HepG2 (cell line): ENCODE measurements around the gene EVPLL. TPM values are rescaled to one million over a fixed set of nuclear protein-coding genes. Genes with fewer than 3 reads are reported as not detected.

ENCODE experiments used
- DPF2 ChIP-seq: sonication (generic); formaldehyde crosslinking; IDR thresholded peaks from 2 replicates; pipeline ENCODE4 v1.4.0; 2020; ENCODE audit warnings: mild to moderate bottlenecking, low read depth, missing genetic modification reagents, borderline replicate concordance
- GATAD2A ChIP-seq: IDR thresholded peaks from 2 replicates; pipeline ENCODE4 v1.6.1; 2016
- HMGA1 ChIP-seq: sonication (generic); formaldehyde crosslinking; conservative IDR thresholded peaks from 2 replicates; pipeline ENCODE4 v1.4.0; 2020; ENCODE audit warnings: missing genetic modification reagents
- HNRNPH1 ChIP-seq: fragments of 200-400 bp; formaldehyde crosslinking; optimal IDR thresholded peaks from 2 replicates; pipeline ENCODE3; 2017; ENCODE audit warnings: mild to moderate bottlenecking, low read depth, low read length
- MTF2 ChIP-seq: sonication (generic); formaldehyde crosslinking; IDR thresholded peaks from 2 replicates; pipeline ENCODE4 v1.5.0; 2020; ENCODE audit warnings: missing genetic modification reagents, borderline replicate concordance
- NCOR1 ChIP-seq: fragments of 200-600 bp; sonication (generic); IDR thresholded peaks from 2 replicates; pipeline ENCODE4 v1.7.0; 2017; ENCODE audit warnings: antibody characterized with exemption, low read length, borderline replicate concordance
- SRSF1 ChIP-seq: fragments of 200-400 bp; formaldehyde crosslinking; optimal IDR thresholded peaks from 2 replicates; pipeline ENCODE3; 2017; ENCODE audit warnings: mild to moderate bottlenecking, low read depth, low read length, moderate library complexity
- TBX3 ChIP-seq: fragments of 450-650 bp; IDR thresholded peaks from 2 replicates; pipeline ENCODE4 v1.6.1; 2017; ENCODE audit warnings: antibody characterized with exemption, mild to moderate bottlenecking, inconsistent platforms, borderline replicate concordance
- THAP11 ChIP-seq: IDR thresholded peaks from 2 replicates; pipeline ENCODE4 v1.6.1; 2016; ENCODE audit warnings: missing biosample characterization, missing genetic modification reagents
- ZEB1 ChIP-seq: IDR thresholded peaks from 2 replicates; pipeline ENCODE4 v1.6.1; 2012; ENCODE audit warnings: mild to moderate bottlenecking, low read depth, inconsistent platforms; ENCODE audit not compliant: insufficient replicate concordance
- ZNF138 ChIP-seq: sonication (generic); formaldehyde crosslinking; IDR thresholded peaks from 2 replicates; pipeline ENCODE4 v1.5.0; 2020; ENCODE audit warnings: mild to moderate bottlenecking, low read depth, missing genetic modification reagents
- ZNF143 ChIP-seq: sonication (generic); formaldehyde crosslinking; IDR thresholded peaks from 2 replicates; pipeline ENCODE4 v1.4.0; 2020; ENCODE audit warnings: missing genetic modification reagents
- ZNF20 ChIP-seq: sonication (generic); formaldehyde crosslinking; IDR thresholded peaks from 2 replicates; pipeline ENCODE4 v1.4.0; 2020; ENCODE audit warnings: mild to moderate bottlenecking, moderate library complexity, missing genetic modification reagents
- ZNF280B ChIP-seq: sonication (generic); formaldehyde crosslinking; IDR thresholded peaks from 2 replicates; pipeline ENCODE4 v1.5.0; 2020; ENCODE audit warnings: missing genetic modification reagents, mild to moderate bottlenecking, borderline replicate concordance
- ZNF382 ChIP-seq: sonication (generic); formaldehyde crosslinking; IDR thresholded peaks from 2 replicates; pipeline ENCODE4 v1.5.0; 2020; ENCODE audit warnings: missing genetic modification reagents, mild to moderate bottlenecking, borderline replicate concordance
- ZNF7 ChIP-seq: IDR thresholded peaks from 2 replicates; pipeline ENCODE4 v1.6.1; 2016; ENCODE audit warnings: missing biosample characterization, missing genetic modification reagents
- ZSCAN9 ChIP-seq: IDR thresholded peaks from 2 replicates; pipeline ENCODE4 v1.6.1; 2016; ENCODE audit warnings: borderline replicate concordance
- polyA plus RNA-seq, 8 experiments: library from polyadenylated mRNA; depleted of rRNA in 3 of 8; stranded (reverse) in 7 of 8; unstranded in 1 of 8; fragments of >200 nt; fragmentation: Illumina TruSeq in 4 of 8; extraction: Trizol in 4 of 8; gene quantifications; 2 replicates each; pipeline versions ENCODE4 v1.2.1 to v1.2.3, GENCODE V29; 2011 to 2016; ENCODE audit warnings: low read depth in 4 of 8, missing spikeins in 1 of 8, mixed read lengths in 1 of 8; ENCODE audit not compliant: insufficient read depth in 1 of 8
- total RNA-seq, 5 experiments: library from RNA; depleted of rRNA; stranded (reverse); fragments of >200 nt; fragmentation: Illumina TruSeq; extraction: Trizol; gene quantifications; 2 replicates each; pipeline ENCODE4 v1.2.3, GENCODE V29; 2016; ENCODE audit warnings: low read depth in 1 of 5
- TF ChIP-seq, protein P1 (sequence below): sonication (generic); formaldehyde crosslinking; IDR thresholded peaks from 2 replicates; pipeline ENCODE4 v1.5.0; 2020; ENCODE audit warnings: mild to moderate bottlenecking, missing genetic modification reagents, borderline replicate concordance
- TF ChIP-seq, protein P2 (sequence below): sonication (generic); formaldehyde crosslinking; IDR thresholded peaks from 2 replicates; pipeline ENCODE4 v1.9.0; 2021; ENCODE audit warnings: mild to moderate bottlenecking, missing genetic modification reagents

Gene EVPLL
- total and polyA plus RNA-seq, 2 of the 13 experiments (the other 11 are each of a cell fraction or from before 2014, with no cell fraction given) = 0.07 TPM; not detected in 1

DNA sequence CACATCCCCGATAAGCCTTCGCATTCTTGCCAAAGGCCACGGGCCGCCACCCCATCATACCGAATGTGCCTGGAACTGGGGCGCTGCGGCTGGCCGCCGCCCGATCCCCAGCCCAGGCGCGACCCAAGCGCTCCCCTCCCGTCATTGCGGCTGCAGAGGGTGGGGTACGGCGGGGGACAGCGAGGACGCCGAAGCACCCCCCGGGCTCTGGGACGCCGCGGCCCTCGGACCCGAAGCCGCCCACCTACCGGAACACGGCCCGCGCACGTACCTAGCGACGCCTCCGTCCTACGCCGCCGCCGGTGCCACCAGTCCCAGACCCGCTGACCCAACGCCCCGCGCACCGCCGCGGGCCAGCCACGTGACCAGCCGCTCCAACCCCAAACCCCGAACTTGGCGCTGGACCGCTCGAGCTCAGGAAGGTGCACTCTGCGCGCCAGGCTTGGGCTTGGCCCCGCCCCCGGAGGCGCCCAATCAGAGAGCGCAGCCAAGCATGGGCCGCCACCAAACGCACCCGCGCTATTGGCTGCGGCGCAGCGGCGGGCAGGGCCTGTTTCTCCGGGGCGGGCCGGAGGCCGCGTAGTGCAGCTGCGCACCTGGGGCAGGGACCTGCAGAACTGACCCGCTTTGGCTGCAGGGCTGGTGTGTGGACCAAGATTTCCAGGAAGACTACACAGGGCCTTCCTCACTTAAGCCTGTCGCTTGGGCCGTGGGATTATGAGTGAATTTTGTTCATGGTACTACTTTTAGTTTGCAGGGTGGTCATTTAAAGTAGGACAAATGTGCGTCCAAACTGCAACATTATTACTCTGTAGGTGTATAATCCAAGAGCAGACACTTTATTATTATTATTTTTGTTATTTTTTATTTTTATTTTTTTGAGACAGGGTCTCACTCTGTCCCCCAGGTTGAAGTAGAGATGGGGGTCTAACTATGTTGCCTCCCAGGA, 14.2 kb upstream of the EVPLL start, which contains the start of gene SHMT1 (continued):
- TF ChIP-seq ZNF280B (peak; percentile 93), ZNF138 (CRISPR knock-in tag) (0 out of 2 replicates have a peak, but pooled peaks have one; percentile 31), NCOR1 (no peak), ZEB1 (peak; percentile 50), HNRNPH1 (peak; percentile 73), THAP11 (CRISPR knock-in tag) (no peak; the same call in 1 of the 2 replicates), SRSF1 (no peak), ZNF20 (CRISPR knock-in tag) (no peak), ZNF382 (CRISPR knock-in tag) (no peak), ZSCAN9 (CRISPR knock-in tag) (no peak), DPF2 (CRISPR knock-in tag) (no peak), GATAD2A (CRISPR knock-in tag) (no peak), MTF2 (CRISPR knock-in tag) (0 out of 2 replicates have a peak, but pooled peaks have one; percentile 33), ZNF143 (no peak), HMGA1 (CRISPR knock-in tag) (no peak), ZNF7 (no peak), TBX3 (no peak)
- TF ChIP-seq, protein P1, sequence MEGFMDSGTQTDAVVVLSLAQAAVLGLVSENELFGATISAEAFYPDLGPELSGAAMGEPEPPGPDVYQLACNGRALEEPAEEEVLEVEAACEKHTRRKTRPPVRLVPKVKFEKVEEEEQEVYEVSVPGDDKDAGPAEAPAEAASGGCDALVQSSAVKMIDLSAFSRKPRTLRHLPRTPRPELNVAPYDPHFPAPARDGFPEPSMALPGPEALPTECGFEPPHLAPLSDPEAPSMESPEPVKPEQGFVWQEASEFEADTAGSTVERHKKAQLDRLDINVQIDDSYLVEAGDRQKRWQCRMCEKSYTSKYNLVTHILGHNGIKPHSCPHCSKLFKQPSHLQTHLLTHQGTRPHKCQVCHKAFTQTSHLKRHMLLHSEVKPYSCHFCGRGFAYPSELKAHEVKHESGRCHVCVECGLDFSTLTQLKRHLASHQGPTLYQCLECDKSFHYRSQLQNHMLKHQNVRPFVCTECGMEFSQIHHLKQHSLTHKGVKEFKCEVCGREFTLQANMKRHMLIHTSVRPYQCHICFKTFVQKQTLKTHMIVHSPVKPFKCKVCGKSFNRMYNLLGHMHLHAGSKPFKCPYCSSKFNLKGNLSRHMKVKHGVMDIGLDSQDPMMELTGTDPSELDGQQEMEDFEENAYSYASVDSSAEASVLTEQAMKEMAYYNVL = no peak
- TF ChIP-seq, protein P2, sequence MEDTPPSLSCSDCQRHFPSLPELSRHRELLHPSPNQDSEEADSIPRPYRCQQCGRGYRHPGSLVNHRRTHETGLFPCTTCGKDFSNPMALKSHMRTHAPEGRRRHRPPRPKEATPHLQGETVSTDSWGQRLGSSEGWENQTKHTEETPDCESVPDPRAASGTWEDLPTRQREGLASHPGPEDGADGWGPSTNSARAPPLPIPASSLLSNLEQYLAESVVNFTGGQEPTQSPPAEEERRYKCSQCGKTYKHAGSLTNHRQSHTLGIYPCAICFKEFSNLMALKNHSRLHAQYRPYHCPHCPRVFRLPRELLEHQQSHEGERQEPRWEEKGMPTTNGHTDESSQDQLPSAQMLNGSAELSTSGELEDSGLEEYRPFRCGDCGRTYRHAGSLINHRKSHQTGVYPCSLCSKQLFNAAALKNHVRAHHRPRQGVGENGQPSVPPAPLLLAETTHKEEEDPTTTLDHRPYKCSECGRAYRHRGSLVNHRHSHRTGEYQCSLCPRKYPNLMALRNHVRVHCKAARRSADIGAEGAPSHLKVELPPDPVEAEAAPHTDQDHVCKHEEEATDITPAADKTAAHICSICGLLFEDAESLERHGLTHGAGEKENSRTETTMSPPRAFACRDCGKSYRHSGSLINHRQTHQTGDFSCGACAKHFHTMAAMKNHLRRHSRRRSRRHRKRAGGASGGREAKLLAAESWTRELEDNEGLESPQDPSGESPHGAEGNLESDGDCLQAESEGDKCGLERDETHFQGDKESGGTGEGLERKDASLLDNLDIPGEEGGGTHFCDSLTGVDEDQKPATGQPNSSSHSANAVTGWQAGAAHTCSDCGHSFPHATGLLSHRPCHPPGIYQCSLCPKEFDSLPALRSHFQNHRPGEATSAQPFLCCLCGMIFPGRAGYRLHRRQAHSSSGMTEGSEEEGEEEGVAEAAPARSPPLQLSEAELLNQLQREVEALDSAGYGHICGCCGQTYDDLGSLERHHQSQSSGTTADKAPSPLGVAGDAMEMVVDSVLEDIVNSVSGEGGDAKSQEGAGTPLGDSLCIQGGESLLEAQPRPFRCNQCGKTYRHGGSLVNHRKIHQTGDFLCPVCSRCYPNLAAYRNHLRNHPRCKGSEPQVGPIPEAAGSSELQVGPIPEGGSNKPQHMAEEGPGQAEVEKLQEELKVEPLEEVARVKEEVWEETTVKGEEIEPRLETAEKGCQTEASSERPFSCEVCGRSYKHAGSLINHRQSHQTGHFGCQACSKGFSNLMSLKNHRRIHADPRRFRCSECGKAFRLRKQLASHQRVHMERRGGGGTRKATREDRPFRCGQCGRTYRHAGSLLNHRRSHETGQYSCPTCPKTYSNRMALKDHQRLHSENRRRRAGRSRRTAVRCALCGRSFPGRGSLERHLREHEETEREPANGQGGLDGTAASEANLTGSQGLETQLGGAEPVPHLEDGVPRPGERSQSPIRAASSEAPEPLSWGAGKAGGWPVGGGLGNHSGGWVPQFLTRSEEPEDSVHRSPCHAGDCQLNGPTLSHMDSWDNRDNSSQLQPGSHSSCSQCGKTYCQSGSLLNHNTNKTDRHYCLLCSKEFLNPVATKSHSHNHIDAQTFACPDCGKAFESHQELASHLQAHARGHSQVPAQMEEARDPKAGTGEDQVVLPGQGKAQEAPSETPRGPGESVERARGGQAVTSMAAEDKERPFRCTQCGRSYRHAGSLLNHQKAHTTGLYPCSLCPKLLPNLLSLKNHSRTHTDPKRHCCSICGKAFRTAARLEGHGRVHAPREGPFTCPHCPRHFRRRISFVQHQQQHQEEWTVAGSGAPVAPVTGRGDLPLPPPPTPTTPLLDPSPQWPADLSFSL (CRISPR knock-in tag) = no peak
